HepG2 (cell line): Measurements from ENCODE around the gene CDC25C. TPM values are rescaled to one million over a fixed set of nuclear protein-coding genes. Genes with fewer than 3 reads are reported as not detected.

Source experiments
- ATAC-seq: fragments of 200-7000 bp; cut with Tn5 transposase; 3 replicates; pipeline ENCODE4 v1.9.1; 2020; ENCODE audit warnings: mild to moderate bottlenecking, moderate library complexity
- BruUV-seq: library from RNA; stranded (reverse); fragments of 400-500 nt; replicated peaks from 2 replicates; lab custom pipeline; 2021; lab: Mats Ljungman, UMichigan
- CTCF ChIA-PET: fragments of 300-600 bp; formaldehyde crosslinking; extraction: SDS; loops from one replicate; lab custom pipeline; 2021; ENCODE audit warnings: low total read pairs, inconsistent platforms, low intra/inter-chr PET ratio; lab: Yijun Ruan, JAX
- POLR2A ChIA-PET: fragments of 350-600 bp; sonication (Branson Sonifier 250); formaldehyde crosslinking; loops from one replicate; lab custom pipeline; 2020; ENCODE audit warnings: antibody characterized with exemption, inconsistent platforms; lab: Yijun Ruan, JAX
- DNase-seq: peaks from one replicate; pipeline ENCODE4 v3.0.0-alpha.2; 2015; ENCODE audit warnings: low spot score
- FAIRE-seq: peaks from 3 replicates; lab custom pipeline; 2011; peaks lifted over from hg19 to GRCh38; lab: Jason Lieb, UNC
- H2AFZ ChIP-seq: one replicate; pipeline ENCODE4 v1.6.1; 2011; ENCODE audit warnings: low read length, inconsistent platforms
- H3K27ac ChIP-seq: fragments of 300-600 bp; 3 replicates; pipeline ENCODE4 v1.8.0; 2011; ENCODE audit warnings: mixed run types, mild to moderate bottlenecking, mixed read lengths, low read length, inconsistent platforms; ENCODE audit not compliant: insufficient read depth; ENCODE audit errors: extremely low read length
- H3K27me3 ChIP-seq, 2 experiments: fragments of 200-600 bp in 1 of 2; 2 replicates in 1 of 2; 3 replicates in 1 of 2; pipeline versions ENCODE4 v1.6.0 to v1.8.0; 2011; ENCODE audit warnings: low read length in 2 of 2, mild to moderate bottlenecking in 2 of 2, moderate library complexity in 2 of 2, inconsistent platforms in 1 of 2; ENCODE audit not compliant: insufficient read depth in 2 of 2, control insufficient read depth in 1 of 2
- H3K36me3 ChIP-seq, 2 experiments: fragments of 200-600 bp in 1 of 2; replicated peaks in 1 of 2; 2 replicates in 1 of 2; 3 replicates in 1 of 2; pipeline versions ENCODE4 v1.5.1 to v1.8.0; 2011; ENCODE audit warnings: low read length in 2 of 2, inconsistent platforms in 1 of 2; ENCODE audit not compliant: insufficient read depth in 2 of 2, control insufficient read depth in 1 of 2
- H3K4me1 ChIP-seq: 2 replicates; pipeline ENCODE4 v1.5.1; 2012; ENCODE audit warnings: low read length, inconsistent platforms; ENCODE audit not compliant: insufficient read depth
- H3K4me2 ChIP-seq: 2 replicates; pipeline ENCODE4 v1.6.0; 2011; ENCODE audit warnings: low read depth, low read length, inconsistent platforms
- H3K4me3 ChIP-seq, 3 experiments: fragments of 200-600 bp in 1 of 3; sonication (generic), shearing (Covaris generic) in 1 of 3; replicated peaks in 1 of 3; 2 replicates each; pipeline ENCODE4 v1.5.1; 2011 to 2016; ENCODE audit warnings: low read length in 3 of 3, inconsistent platforms in 2 of 3, low read depth in 2 of 3, mild to moderate bottlenecking in 2 of 3, control low read depth in 1 of 3, mixed read lengths in 1 of 3; ENCODE audit not compliant: insufficient read depth in 1 of 3
- H3K79me2 ChIP-seq: one replicate; pipeline ENCODE4 v1.6.1; 2011; ENCODE audit warnings: low read length, inconsistent platforms; ENCODE audit not compliant: insufficient read depth
- H3K9ac ChIP-seq: 2 replicates; pipeline ENCODE4 v1.6.0; 2011; ENCODE audit warnings: mild to moderate bottlenecking, low read depth, low read length, inconsistent platforms; ENCODE audit not compliant: insufficient read depth
- H3K9me3 ChIP-seq: 2 replicates; pipeline ENCODE4 v1.5.1; 2012; ENCODE audit warnings: mild to moderate bottlenecking, low read length
- H4K20me1 ChIP-seq: 2 replicates; pipeline ENCODE4 v1.6.0; 2011; ENCODE audit warnings: inconsistent platforms, mild to moderate bottlenecking, low read length, moderate library complexity; ENCODE audit not compliant: insufficient read depth
- HNRNPH1 ChIP-seq: fragments of 200-400 bp; formaldehyde crosslinking; optimal IDR thresholded peaks from 2 replicates; pipeline ENCODE3; 2017; ENCODE audit warnings: mild to moderate bottlenecking, low read depth, low read length
- JUND ChIP-seq: sonication (generic); formaldehyde crosslinking; IDR thresholded peaks from 2 replicates; pipeline ENCODE4 v1.8.0; 2022; ENCODE audit warnings: mild to moderate bottlenecking, missing genetic modification reagents
- PAF1 ChIP-seq: IDR thresholded peaks from 2 replicates; pipeline ENCODE4 v1.6.1; 2016; ENCODE audit warnings: missing genetic modification reagents, missing compliant biosample characterization
- PCBP1 ChIP-seq: fragments of 200-400 bp; formaldehyde crosslinking; IDR thresholded peaks from 2 replicates; pipeline ENCODE4 v1.6.1; 2017; ENCODE audit warnings: mild to moderate bottlenecking, low read depth, low read length, borderline replicate concordance
- TCF7L2 ChIP-seq: IDR thresholded peaks from 2 replicates; pipeline ENCODE4 v1.6.1; 2011; ENCODE audit warnings: mild to moderate bottlenecking, low read depth, low read length, moderate library complexity
- ZNF44 ChIP-seq: sonication (generic); formaldehyde crosslinking; IDR thresholded peaks from 2 replicates; pipeline ENCODE4 v1.5.1; 2020; ENCODE audit warnings: mild to moderate bottlenecking, missing genetic modification reagents
- ZNF674 ChIP-seq: sonication (generic); formaldehyde crosslinking; IDR thresholded peaks from 2 replicates; pipeline ENCODE4 v1.5.0; 2020; ENCODE audit warnings: low read depth, mild to moderate bottlenecking, missing genetic modification reagents
- ZNF746 ChIP-seq: sonication (generic); formaldehyde crosslinking; IDR thresholded peaks from 2 replicates; pipeline ENCODE4 v1.8.0; 2022; ENCODE audit warnings: mild to moderate bottlenecking, missing genetic modification reagents
- WGBS: methylation state at CpG from one replicate; pipeline ENCODE4 v1.1.6; 2017; ENCODE audit warnings: low lambda C conversion rate; 5-methylcytosine and 5-hydroxymethylcytosine counted together
- in situ Hi-C: cut with HindIII; loops from 2 replicates; pipeline ENCODE4 v1.10.0; 2017; ENCODE audit warnings: low pct_unique_long_range_greater_than_20kb; ENCODE audit not compliant: extremely low pct_ligation_motif_present
- intact Hi-C: fragments of 100-400 bp; cut with micrococcal nuclease; formaldehyde crosslinking; loops from one replicate; pipeline ENCODE4 v1.10.0; 2022; ENCODE audit not compliant: unreplicated experiment
- polyA plus RNA-seq, 8 experiments: library from polyadenylated mRNA; depleted of rRNA in 3 of 8; stranded (reverse) in 7 of 8; unstranded in 1 of 8; fragments of >200 nt; fragmentation: Illumina TruSeq in 4 of 8; extraction: Trizol in 4 of 8; gene quantifications; 2 replicates each; pipeline versions ENCODE4 v1.2.1 to v1.2.3, GENCODE V29; 2011 to 2016; ENCODE audit warnings: low read depth in 4 of 8, missing spikeins in 1 of 8, mixed read lengths in 1 of 8; ENCODE audit not compliant: insufficient read depth in 1 of 8
- total RNA-seq, 5 experiments: library from RNA; depleted of rRNA; stranded (reverse); fragments of >200 nt; fragmentation: Illumina TruSeq; extraction: Trizol; gene quantifications; 2 replicates each; pipeline ENCODE4 v1.2.3, GENCODE V29; 2016; ENCODE audit warnings: low read depth in 1 of 5
- TF ChIP-seq, protein P1 (sequence below): sonication (generic); formaldehyde crosslinking; IDR thresholded peaks from 2 replicates; pipeline ENCODE4 v1.5.0; 2020; ENCODE audit warnings: missing genetic modification reagents
- TF ChIP-seq, protein P2 (sequence below): sonication (generic); formaldehyde crosslinking; IDR thresholded peaks from 2 replicates; pipeline ENCODE4 v1.8.0; 2023; ENCODE audit warnings: mild to moderate bottlenecking, missing genetic modification reagents

CDC25C gene
- total and polyA plus RNA-seq, 2 of the 13 experiments (the other 11 are each of a cell fraction or from before 2014, with no cell fraction given), result 17.7 to 27.6 TPM

DNA sequence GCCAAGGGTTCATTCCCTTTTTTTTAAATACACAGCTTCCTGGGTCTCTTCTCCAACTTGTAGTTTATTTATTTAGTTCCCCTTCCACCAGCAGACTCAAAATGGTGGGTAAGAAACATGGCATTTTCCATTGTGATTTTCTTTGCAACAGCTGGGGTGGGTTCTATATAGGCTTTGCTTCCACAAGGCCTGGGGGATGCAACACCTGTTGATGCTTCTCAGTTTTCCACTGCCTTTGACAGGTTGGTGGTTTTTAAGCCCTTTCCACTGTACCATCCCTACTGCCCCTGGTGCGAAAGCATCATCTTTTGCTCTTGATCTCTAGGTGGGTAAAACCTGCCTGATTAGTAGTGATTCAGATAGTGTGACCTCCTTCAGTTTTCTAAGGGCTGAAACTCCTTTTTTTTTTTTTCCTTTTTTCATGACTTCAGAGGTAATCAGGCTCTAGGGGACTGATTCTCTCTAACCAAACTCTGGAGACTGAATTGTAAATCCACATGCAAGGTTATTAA is 29.4 kb upstream of the CDC25C start:
- peaks cover under 1% of the 10 kb centered on the region; the same call in 1 of the 2 replicates for H4K20me1 ChIP-seq
- H3K4me2 ChIP-seq, result no peak overlapping the region
- no peaks in the 10 kb centered on the region; the same call in 1 of the 2 replicates for H3K4me1 ChIP-seq
- no peaks in the 10 kb centered on the region; a peak in 1 of 5 replicates for H3K27me3 ChIP-seq
- in situ Hi-C loops, result no loop called here
- POLR2A ChIA-PET, result interaction anchor here (0.6 kb wide), 1 partner anchor 339 kb away, joined by 3 read pairs; no protein-coding TSS in a partner anchor
- TF ChIP-seq, protein P1, sequence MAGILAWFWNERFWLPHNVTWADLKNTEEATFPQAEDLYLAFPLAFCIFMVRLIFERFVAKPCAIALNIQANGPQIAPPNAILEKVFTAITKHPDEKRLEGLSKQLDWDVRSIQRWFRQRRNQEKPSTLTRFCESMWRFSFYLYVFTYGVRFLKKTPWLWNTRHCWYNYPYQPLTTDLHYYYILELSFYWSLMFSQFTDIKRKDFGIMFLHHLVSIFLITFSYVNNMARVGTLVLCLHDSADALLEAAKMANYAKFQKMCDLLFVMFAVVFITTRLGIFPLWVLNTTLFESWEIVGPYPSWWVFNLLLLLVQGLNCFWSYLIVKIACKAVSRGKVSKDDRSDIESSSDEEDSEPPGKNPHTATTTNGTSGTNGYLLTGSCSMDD (CRISPR knock-in tag), result no peak
- no peak for TF ChIP-seq ZNF746 (CRISPR knock-in tag)
- TF ChIP-seq PAF1 (CRISPR knock-in tag), result no peak
- no peak for TF ChIP-seq ZNF44 (CRISPR knock-in tag)
- no peak for TF ChIP-seq TCF7L2
- TF ChIP-seq, protein P2, sequence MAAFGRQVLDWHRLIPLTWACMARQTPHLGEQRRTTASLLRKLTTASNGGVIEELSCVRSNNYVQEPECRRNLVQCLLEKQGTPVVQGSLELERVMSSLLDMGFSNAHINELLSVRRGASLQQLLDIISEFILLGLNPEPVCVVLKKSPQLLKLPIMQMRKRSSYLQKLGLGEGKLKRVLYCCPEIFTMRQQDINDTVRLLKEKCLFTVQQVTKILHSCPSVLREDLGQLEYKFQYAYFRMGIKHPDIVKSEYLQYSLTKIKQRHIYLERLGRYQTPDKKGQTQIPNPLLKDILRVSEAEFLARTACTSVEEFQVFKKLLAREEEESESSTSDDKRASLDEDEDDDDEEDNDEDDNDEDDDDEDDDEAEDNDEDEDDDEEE (CRISPR knock-in tag), result no peak
- TF ChIP-seq JUND (CRISPR knock-in tag), result no peak
- TF ChIP-seq ZNF674 (CRISPR knock-in tag), result no peak
- TF ChIP-seq PCBP1, result no peak
- no peak for TF ChIP-seq HNRNPH1
- TF ChIP-seq, all 625 proteins: peak for 0
- intact Hi-C loops, result no loop called here
- 94% methylated on average over 1 of the region's 1 CpG for WGBS
- DNase-seq (no peak), ATAC-seq (no peak), FAIRE-seq (no peak)
- Histone ChIP-seq H3K36me3 (no peaks in the 10 kb centered on the region; a peak in 2 of 5 replicates), H2AFZ (no peak overlapping the region), H3K9me3 (no peaks in the 10 kb centered on the region), H3K4me3 (no peak overlapping the region), H3K9ac (no peak overlapping the region), H3K79me2 (peaks cover 81% of the 10 kb centered on the region), H3K27ac (no peak overlapping the region)
- CTCF ChIA-PET, result no interaction called here
- no TSS peak for BruUV-seq
